Urothelium cell line (cell line): ENCODE data around the gene CAMP.
"Not testable (repeated sequence)": the region's sequence is repeated elsewhere in the genome, so short reads cannot be mapped to it uniquely, and the experiment has no call there.

Source experiments
- DNase-seq: peaks from one replicate; pipeline ENCODE4 v3.0.0; 2011; ENCODE audit warnings: low spot score, mixed read lengths
- FAIRE-seq: peaks from 2 replicates; lab custom pipeline; 2011; peaks lifted over from hg19 to GRCh38; lab: Jason Lieb, UNC

Gene CAMP

DNA sequence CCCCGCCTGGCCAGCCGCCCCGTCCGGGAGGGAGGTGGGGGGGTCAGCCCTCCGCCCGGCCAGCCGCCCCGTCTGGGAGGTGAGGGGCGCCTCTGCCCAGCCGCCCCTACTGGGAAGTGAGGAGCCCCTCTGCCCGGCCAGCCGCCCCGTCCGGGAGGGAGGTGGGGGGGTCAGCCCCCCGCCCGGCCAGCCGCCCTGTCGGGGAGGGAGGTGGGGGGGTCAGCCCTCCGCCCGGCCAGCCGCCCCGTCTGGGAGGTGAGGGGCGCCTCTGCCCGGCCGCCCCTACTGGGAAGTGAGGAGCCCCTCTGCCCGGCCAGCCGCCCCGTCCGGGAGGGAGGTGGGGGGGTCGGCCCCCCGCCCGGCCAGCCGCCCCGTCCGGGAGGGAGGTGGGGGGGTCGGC is 11.5 kb upstream of the CAMP start:
- DNase-seq, FAIRE-seq: not testable (repeated sequence)

DNA sequence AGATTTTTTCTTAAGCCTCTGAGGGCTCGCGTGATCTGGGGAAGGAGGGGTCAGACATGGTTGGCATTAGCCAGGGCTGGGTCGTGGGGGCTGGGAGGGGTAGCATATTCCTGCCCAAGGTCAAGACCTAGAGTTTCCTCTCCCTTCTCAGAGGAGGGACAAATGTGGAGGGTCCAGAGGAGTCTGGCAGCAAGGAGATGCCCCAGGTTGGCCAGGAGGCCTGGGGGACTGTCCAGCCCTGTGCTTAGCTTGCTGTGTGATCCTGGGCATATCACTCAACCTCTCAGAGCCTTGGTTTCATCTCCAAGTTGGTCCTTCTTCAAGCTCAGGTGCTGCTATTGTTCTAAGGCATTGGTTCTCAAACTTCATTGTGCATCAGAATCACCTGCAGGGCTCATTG is 9.1 kb upstream of the CAMP start:
- DNase-seq (no peak), FAIRE-seq (no peak)

DNA sequence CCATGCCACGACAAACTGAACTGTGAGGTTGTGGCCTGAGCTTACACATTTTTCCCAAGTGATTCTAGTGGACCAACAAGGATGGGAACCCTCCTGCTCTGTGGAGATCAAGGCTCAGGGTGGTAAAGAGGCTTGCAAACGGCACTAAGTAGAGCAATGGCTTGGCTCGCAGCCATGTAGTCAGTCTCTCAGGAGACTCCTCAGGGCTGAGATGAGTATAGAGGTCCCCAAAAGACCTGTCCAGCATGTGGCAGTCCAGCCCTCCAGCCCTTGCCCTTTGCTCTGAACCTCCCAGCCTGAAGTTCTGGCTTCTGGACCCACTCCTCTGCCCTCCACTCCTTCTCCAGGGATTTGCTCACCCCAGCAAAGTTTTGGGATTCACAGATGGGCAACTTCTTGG is 8.3 kb upstream of the CAMP start:
- FAIRE-seq (no peak), DNase-seq (no peak)

DNA sequence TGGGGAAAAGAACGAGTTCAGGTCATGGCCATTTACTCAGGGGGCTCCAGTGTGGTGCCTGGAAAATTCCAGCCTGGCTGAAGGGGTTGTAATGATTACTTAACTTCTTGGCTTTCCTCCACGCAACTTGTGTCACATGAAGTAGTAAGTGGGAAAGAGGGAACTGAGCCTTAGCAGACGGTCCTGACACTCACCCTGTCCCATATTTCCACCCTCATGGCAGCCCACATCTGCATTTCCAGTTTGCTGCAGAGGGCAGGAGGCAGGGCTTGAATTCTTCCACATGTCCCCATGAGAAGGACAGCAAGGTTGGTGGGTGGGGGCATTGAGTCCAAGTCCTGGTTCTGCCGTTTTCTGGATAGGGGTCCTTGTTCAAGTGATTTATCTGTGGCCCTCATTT is 7.8 kb upstream of the CAMP start:
- no peak for DNase-seq
- FAIRE-seq = no peak

DNA sequence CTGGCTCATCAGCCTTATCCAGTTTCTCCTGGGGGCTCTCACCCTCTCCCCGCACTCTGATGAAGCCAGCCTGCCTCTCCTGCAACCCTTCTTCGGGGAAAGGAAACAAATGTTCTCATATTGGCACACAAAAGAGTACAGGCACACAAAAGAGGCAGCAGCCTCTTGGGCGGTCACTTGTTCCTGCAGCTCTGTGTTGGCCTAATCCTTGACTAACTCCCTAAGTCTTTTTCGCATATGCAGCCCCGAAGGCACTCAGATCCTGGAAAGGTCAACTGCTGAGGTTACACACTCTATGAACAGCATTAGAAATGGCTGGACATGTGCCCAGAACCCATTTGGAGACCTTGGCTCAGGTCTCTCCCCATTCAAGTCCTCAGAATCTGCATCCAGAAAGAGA is 7.4 kb upstream of the CAMP start:
- no peak for DNase-seq

DNA sequence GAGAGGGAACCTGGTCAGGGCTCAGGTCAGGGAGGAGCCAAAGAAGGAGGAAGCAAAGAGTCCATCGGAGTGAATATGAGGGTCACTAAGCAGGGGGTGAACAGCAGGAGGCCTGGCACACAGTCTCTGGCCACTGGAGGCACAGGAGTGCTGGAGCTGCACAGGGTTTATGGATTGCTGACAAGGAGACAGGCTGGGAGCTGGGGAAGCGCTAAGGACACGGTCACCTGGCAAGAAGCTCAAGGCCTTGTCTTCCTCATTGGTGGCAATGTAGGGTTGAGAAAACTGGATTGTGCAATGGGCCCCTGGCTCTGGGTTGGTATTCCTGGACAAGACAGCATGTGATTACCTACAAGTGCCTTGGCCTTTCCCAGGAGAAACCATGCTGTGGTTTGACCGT is 5.8 kb upstream of the CAMP start:
- FAIRE-seq = no peak
- no peak for DNase-seq

More for the DNA sequence above, 7.4 kb upstream of the CAMP start:
- no peak for FAIRE-seq

DNA sequence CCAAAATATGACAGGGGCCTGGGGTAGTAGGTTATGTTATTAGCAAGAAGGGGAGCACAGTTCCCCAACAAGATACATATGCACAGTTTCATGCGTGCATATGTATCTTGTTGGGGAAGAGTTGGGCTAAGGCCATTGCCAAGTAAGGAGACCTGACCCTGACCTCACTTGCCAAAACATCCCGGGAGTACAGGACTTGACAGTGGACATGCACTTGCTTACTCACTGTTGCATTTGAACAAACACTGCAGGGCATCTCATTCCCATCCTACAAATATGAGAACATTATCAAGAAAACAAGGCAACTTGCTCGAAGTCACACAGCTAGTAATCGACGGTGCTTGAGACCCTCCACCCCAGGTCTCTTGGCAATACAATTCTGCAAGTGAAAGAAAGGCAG is 4.8 kb upstream of the CAMP start:
- FAIRE-seq = no peak
- DNase-seq = no peak

DNA sequence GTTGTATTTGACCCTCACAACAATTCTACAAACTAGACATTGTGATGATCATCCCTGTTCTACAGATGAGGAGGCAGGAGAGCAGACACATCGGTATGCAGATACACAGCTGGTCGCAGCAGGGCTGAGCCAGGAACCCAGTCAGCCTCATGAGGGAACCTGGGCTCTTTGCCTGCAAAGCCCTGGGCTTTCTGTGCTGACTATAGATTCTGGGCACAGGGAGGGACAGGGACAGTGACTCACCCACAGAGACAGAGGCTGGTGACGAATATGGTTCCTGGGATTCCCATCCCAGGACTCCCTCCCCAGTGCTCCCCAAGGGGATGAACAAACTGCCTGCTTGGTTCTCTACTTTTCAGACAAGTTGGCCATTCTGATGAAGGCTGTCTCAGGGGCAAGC is 3.8 kb upstream of the CAMP start:
- no peak for DNase-seq
- FAIRE-seq = no peak

DNA sequence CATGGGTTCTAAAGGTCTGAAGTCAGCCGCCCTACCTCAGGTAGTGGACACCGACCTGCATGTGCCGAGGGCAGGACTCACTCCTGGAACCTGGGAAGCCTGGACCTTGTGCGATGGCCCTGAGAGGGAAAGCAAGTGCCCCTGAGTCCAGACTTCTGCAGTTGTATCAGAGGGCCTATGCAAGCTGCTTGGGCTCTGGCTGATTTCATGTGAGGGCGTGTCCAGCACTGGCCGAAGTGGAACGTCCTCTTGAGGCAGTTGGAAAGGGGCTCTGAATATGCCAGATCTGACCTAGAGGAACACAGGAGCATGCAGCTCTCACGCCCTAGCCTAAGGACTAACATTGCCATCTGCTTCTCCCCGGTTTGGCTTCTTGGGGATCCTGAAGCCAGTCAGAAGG is 2.5 kb upstream of the CAMP start:
- DNase-seq (no peak), FAIRE-seq (no peak)

DNA sequence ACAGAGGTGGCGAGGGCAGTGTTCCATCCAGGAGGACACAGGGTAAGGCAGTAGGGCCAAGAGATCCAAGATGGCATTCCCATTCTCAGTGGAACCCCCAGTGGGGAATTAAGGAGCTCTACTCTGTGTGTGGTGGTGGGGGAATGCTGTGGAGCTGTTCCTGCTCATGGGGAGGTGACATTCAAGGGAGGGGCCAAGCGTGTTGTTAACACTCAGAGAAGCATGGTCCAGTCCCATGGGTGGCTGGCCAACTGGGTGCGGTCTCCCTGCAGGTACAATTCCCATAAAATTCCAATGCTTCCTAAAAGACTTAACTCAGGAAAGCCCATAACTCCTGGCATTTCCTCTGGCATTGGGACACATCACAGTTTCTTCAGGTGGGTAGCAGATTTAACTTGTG is 2.3 kb downstream of the CAMP start:
- no peak for DNase-seq
- FAIRE-seq = no peak

DNA sequence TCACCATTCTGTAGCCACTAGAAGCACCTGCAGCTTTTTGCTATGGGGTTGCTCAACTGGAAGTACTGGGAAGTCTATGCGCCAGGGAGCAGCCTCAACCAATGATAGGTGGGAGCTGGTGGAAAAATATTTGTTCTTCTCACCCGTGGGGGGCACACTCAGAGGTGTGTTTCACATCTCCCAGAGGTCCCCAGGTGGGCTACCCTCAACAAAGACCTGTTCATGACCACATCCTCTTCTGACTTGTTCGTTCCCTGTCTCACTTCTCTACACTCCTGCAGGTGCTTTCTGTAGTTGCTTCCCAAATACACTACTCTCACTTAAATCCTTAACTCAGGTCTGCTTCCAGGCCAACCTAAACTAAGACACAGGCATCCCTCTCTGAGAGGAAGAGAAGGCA is 3.6 kb downstream of the CAMP start:
- FAIRE-seq (no peak), DNase-seq (no peak)

DNA sequence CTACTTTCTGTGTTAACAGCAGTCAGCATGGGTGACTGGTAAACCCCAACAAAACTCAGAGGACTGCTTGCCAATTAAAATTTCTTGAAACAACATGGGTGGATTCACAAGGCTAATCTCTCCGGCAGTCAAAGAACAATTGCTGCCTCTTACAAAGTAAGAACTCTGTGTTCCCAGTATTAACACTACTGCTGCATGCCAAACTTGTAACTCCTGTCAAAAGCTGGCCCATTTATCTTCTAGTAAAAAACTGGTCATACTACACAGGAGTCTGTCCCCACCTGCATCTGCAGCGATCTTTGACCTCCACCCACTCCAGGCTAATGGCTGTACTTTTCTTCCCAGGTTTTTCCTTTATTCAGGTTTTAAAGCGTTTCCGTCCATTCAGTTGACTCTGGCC is 8.9 kb downstream of the CAMP start:
- DNase-seq (no peak), FAIRE-seq (no peak)

DNA sequence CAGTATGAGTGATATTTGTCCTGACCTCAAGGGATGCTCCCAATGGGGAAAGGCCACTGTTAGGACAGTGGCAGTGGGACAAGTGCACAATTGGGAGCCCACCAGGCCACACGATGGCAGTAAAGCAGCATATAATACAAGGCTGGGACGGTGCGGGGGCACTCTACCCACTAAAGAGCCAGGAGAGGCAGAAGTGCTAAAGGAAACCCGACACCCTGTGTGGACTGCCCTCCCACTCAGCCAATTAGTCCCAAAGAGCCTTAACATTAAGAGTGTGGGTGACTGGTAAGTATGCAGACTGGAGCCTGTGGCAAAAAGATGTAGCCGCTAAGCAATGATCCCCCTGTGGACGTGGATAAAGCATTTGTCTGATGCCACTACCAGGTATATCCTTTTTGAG is 9.4 kb downstream of the CAMP start:
- FAIRE-seq (no peak), DNase-seq (peak; percentile 82)

DNA sequence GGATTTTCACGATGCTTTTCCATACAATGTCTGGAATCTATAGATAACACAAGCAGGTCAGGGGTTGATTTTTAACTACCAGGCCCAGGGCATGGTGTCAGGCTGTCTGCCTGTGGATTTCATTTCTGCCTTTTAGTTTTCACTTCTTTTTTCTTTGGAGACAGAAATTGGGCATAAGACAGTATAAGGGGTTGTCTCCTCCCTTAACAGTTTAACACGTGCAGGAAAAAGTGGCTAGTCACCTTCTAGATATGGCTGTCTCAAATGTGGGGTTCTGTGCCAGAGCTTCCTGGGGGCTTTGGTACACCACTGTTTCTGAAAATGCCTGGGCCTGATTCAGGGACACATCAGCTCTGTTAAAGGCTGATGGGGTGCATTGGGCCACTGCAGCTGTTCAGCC is 10.2 kb downstream of the CAMP start:
- DNase-seq = no peak
- FAIRE-seq = no peak

DNA sequence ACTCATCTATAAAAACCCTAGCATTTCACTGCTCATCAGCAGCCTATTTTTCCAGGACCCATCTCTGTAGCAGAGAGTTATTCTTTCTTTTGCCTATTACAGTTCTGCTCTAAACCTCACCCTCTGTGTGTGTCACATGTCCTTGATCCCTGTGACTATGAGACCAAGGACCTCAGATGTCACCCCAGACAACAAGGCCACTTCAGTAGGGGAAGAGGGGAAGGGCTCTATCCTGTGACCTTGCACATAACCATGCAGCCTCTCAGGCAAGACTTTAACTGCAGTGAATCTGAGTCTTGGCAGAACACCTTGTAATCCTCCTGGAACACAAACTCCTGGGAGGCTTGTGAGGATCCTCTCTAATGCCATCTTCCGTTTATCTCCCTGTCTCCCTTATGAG is 13.2 kb downstream of the CAMP start:
- no peak for FAIRE-seq

DNA sequence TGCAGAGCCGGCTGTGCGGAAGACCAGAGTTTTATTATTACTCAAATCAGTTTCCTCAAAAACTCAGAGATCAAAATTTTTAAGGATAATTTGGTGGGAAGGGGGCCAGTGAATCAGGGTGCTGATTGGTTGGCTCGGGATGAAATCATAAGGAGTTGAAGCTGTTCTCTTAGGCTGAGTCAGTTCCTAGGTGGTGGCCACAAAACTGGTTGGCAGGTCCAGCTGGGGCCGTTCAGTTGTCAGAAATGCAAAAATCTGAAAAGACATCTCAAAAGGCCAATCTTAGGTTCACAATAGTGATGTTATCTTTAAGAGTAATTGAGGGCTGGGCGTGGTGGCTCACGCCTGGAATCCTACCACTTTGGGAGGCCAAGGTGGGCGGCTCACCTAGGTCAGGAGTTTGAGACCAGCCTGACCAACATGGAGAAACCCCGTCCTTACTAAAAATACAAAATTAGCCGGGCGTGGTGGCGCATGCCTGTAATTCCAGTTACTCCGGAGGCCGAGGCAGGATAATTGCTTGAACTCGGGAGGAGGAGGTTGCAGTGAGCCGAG is 15.3 kb downstream of the CAMP start:
- FAIRE-seq (no peak), DNase-seq (no peak)

More for the DNA sequence above, 13.2 kb downstream of the CAMP start:
- DNase-seq = no peak

DNA sequence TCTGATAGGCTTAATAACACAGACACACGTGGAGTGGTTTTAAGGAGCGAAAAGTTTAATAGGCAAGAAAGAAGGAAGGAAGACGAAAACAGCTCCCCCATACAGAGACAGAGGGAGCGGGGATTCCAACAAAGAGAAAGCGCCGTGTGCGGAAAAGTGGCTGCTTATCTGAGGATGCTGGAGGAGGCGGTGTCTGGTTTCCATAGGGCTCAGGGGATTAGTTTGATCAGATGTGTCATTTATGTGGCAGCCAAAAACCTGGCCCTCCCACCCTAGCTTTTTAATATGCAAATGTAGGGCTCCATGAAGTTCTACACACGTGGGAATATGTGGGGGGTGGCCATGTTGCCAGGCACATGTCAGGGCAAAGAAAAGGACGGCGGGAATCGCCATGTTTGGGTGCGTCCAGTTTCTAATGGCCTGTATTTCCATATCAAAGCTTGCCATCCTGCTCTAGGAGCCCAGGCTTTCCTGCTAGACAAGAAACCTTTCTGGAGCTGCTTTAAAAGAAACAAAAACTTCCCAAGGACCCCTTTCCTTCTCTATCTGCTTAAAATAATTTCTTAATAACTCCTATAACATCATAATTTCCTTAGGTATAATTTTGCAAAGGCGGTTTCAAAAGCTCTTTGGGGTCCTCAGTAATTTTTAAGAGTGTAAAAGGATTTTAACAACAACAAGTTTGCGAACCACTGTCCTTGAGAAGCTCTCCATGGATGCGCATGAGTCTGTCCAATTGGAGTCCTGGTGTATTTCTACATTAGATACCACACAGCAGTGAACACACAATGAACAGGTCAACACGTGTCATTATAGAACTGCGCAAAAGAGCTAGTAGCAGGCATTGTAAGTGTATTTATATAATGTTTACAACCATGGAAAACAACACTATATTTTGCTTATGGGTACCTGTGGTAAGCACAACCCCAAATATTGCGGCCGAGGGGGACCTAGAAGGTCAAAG is 17.0 kb downstream of the CAMP start:
- DNase-seq = no peak
- FAIRE-seq = no peak

DNA sequence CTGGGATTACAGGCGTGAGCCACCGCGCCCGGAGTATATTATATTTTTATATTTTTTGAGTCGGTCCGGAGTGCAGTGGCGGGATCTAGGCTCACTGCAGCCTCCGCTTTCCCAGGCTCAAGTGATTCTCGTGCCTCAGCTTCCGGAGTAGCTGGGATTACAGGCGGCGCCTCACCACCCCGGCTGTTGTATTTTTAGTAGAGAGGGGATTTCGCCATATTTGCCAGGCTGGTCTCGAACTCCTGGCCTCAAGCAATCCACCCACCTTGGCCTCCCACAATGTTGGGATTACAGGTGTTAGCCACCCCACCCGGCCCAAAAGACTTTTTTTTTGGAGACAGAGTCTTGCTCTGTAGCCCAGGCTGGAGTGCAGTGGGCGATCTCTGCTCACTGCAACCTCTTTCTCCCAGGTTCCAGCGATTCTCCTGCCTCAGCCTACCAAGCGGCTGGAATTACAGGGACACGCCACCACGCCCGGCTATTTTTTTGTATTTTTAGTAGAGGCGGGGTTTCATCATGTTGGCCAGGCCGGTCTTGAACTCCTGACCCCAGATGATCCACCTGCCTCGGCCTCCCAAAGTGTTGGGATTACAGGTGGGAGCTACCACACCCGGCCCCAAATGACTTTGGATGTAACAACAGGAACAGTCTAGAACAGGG is 18.6 kb downstream of the CAMP start:
- FAIRE-seq = no peak
- DNase-seq = no peak

DNA sequence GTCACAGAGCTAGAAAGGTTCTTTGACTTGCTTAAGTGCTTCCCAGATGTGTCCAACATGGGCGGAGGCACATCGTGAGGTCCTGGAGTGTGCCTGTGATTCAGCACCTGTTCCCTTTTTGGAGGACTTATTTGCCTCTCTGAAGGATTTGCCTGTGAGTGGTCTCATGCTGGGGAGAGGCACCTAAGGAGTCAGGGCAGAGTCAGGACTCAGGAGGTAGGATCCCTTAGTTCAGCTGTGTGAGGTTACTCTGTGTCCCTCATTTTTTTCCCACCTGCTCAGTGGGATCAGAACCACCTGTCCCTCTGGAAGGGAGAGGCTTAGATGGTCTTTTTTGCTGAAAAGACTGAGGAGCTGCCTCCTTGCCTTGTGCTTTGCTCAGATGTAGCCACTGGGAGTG is 20.6 kb downstream of the CAMP start:
- no peak for DNase-seq
- FAIRE-seq = no peak

DNA sequence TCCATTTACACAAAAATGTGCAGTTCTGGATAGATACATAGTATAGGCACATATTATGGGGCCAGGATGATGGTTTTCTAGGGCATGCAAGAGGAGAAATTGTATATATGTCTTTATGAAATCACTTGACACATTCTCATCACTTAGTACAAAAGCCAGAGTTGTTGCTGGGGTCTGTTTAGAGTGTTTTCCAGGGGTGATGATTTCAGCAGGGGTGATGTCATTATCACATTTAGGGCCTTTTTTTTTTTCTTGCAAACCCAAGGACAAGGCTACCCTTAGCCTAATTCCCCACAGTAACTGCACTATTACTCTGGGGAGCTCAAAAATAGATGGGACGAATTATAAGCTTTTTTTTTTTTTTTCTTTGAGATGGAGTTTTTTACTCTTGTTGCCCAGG is 21.2 kb downstream of the CAMP start:
- DNase-seq = no peak
- no peak for FAIRE-seq

DNA sequence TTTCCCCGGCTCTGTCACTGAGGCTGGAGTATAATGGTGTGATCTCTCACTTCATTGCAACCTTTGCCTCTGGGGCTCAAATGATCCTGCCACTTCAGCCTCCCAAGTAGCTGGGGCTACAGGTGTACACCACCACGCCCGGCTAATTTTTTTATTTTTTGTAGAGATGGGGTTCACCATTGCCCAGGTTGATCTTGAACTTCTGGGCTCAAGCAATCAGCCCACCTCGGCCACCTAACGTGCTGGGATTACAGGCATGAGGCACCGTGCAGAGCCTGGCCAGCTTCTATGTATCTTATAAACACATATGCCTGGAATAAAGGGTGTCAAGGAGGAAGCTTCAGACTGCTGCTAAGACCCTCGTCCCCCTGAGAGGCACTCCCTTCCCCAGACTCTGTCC is 21.8 kb downstream of the CAMP start:
- FAIRE-seq (no peak), DNase-seq (no peak)

DNA sequence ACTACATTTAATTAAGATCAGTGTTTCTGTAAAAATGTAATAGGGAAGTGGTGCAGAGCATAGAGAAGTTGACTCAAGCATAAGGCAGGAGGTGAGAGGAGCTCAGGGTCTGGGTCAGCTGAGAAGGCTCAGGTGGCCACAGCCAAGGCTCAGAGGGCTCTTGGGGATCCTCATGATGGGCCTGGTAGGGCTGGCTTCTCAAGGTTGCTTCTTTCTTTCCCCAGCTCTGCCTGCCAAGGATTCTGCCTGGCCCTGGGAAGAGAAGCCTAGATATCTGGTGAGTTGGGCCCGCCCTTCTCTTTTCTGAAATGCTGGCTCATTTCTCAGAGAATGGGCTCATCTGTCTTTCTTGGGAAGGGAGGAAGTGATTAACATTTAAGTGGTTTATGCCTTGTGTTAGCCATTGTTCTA is 24.1 kb downstream of the CAMP start:
- DNase-seq (no peak), FAIRE-seq (no peak)
